Measurements from ENCODE around the gene SOAT2. TPM values are rescaled to one million over a fixed set of nuclear protein-coding genes. Genes with fewer than 3 reads are reported as not detected.

Gene SOAT2
- total and polyA plus RNA-seq, 2 donors (not counting 1 experiment from before 2014, with no cell fraction given) = under 0.01 TPM; not detected in 1

GRCh38 chr12:53061404-53062010, 41.8 kb upstream of the SOAT2 start:
- Histone ChIP-seq H3K27ac (ENCODE audit: insufficient read depth, low read length) (no peak overlapping the region), H3K79me2 (ENCODE audit: control insufficient read depth, insufficient read depth, low read length) (no peaks in the 10 kb centered on the region), H3K4me2 (ENCODE audit: extremely low read depth, insufficient read depth, low read length) (no peak overlapping the region), H4K20me1 (ENCODE audit: control insufficient read depth, extremely low read depth, insufficient read depth, low read length) (no peaks in the 10 kb centered on the region), H3K9me3 (ENCODE audit: control insufficient read depth, insufficient read depth, low read depth, low read length) (no peaks in the 10 kb centered on the region), H3K9ac (ENCODE audit: insufficient read depth, low read length) (no peak overlapping the region), H3K4me1 (ENCODE audit: control insufficient read depth, extremely low read depth, insufficient read depth, low read length) (peaks cover 51% of the 10 kb centered on the region), H3K27me3 (ENCODE audit: control insufficient read depth, insufficient read depth, low read length) (no peaks in the 10 kb centered on the region), H2AFZ (ENCODE audit: low read length) (no peak overlapping the region), H3K4me3 (replicated peaks in 1 of 4; ENCODE audit: control extremely low read depth in 1 of 4, insufficient read depth in 1 of 4, low read depth in 3 of 4, low read length in 4 of 4) (no peak overlapping the region), H3K36me3 (ENCODE audit: control insufficient read depth, insufficient read depth, low read length) (peaks cover 52% of the 10 kb centered on the region)
- no peak for DNase-seq (ENCODE audit: low read depth in 2 of 2)
- no peak for TF ChIP-seq EZH2 (IDR thresholded peaks at IDR 0.05; ENCODE audit: low read length, missing control alignments)
- TF ChIP-seq CTCF (conservative IDR thresholded peaks at IDR 0.05 in 1 of 2, IDR thresholded peaks at IDR 0.05 in 1 of 2; ENCODE audit: low read depth in 1 of 2, low read length in 2 of 2) = no peak

DNA sequence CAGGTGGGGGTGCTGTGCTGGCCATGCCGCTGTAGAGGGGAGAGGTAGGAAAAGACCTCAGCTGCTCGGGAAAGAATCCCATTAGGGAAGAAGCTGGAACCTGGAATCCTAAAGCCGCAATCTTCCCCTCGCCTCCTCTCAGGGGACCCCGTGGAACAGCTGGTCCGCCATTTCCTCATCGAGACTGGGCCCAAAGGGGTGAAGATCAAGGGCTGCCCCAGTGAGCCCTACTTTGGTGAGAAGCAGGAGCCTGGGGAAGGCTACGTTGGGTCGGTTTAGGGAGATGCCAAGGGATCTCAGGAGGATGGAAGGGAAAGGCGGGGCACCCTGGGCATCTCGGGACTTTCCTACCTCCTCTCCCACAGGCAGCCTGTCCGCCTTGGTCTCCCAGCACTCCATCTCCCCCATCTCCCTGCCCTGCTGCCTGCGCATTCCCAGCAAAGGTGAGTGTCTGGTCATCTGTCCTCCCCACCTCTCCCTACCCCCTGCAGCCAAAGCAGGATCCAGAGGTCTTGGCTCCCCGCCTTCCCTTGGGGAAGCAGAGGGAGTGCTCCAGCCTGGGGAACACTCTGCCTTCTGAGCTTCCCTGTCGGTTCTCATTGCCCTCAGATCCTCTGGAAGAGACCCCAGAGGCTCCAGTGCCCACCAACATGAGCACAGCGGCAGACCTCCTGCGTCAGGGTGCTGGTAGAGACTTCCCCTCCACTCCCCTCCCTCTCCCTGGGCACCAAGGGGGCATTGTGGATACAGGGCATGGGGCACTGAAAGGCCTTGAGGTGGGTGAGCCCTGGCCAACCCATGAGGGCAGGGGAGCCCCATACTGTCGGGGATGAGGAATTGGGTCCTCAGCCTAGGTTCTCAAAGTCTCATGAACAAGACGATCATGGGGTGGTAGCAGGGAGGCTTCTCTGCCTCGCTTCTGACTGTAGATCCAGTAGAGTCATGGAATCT, 41.0 kb upstream of the SOAT2 start:
- peaks cover 49% of the 10 kb centered on the region for H3K36me3 ChIP-seq (ENCODE audit: control insufficient read depth, insufficient read depth, low read length)
- TF ChIP-seq CTCF (conservative IDR thresholded peaks at IDR 0.05 in 1 of 2, IDR thresholded peaks at IDR 0.05 in 1 of 2; ENCODE audit: low read depth in 1 of 2, low read length in 2 of 2) (no peak), EZH2 (IDR thresholded peaks at IDR 0.05; ENCODE audit: low read length, missing control alignments) (no peak)
- no peak overlapping the region for H2AFZ ChIP-seq (ENCODE audit: low read length)
- H3K27me3 ChIP-seq (ENCODE audit: control insufficient read depth, insufficient read depth, low read length) = no peaks in the 10 kb centered on the region
- no peak overlapping the region for H3K4me2 ChIP-seq (ENCODE audit: extremely low read depth, insufficient read depth, low read length)
- no peaks in the 10 kb centered on the region for H3K79me2 ChIP-seq (ENCODE audit: control insufficient read depth, insufficient read depth, low read length)
- H3K9ac ChIP-seq (ENCODE audit: insufficient read depth, low read length) = no peak overlapping the region
- DNase-seq (ENCODE audit: low read depth in 2 of 2) = no peak
- peaks cover 56% of the 10 kb centered on the region for H3K4me1 ChIP-seq (ENCODE audit: control insufficient read depth, extremely low read depth, insufficient read depth, low read length)
- H3K27ac ChIP-seq (ENCODE audit: insufficient read depth, low read length) = peak overlapping the region; percentile 24
- H3K9me3 ChIP-seq (ENCODE audit: control insufficient read depth, insufficient read depth, low read depth, low read length) = no peaks in the 10 kb centered on the region
- H4K20me1 ChIP-seq (ENCODE audit: control insufficient read depth, extremely low read depth, insufficient read depth, low read length) = no peaks in the 10 kb centered on the region
- no peak overlapping the region for H3K4me3 ChIP-seq (replicated peaks in 1 of 4; ENCODE audit: control extremely low read depth in 1 of 4, insufficient read depth in 1 of 4, low read depth in 3 of 4, low read length in 4 of 4)

DNA sequence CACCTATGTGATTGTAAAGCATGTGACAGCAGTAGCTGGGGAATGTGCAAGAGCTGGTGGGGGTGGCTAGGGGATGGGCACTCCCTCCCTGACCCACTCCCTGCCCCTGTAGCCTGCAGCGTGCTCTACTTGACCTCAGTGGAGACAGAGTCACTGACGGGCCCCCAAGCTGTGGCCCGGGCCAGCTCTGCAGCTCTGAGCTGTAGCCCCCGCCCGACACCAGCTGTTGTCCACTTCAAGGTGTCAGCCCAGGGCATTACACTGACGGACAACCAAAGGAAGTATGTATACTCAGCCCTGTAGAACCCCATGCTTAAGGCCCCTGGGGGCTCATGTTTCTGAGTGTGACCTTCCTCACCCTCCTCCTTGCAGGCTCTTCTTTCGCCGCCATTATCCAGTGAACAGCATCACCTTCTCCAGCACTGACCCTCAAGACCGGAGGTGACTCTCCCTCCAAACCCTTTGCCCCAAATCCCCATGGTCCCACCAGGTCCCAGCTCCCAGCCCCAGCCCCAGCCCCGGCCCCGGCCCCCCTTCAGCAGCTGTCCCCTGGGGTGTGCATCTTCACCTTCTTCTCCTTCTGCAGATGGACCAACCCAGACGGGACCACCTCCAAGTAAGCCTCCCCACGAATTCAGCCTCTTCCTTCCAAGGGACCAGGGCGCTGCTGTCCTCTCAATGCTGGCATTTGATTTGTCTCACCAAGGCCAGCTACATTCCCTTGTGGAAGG, 40.1 kb upstream of the SOAT2 start:
- no peaks in the 10 kb centered on the region for H3K79me2 ChIP-seq (ENCODE audit: control insufficient read depth, insufficient read depth, low read length)
- H3K27ac ChIP-seq (ENCODE audit: insufficient read depth, low read length) = peak overlapping the region; percentile 58
- no peaks in the 10 kb centered on the region for H3K9me3 ChIP-seq (ENCODE audit: control insufficient read depth, insufficient read depth, low read depth, low read length)
- H3K4me3 ChIP-seq (replicated peaks in 1 of 4; ENCODE audit: control extremely low read depth in 1 of 4, insufficient read depth in 1 of 4, low read depth in 3 of 4, low read length in 4 of 4) = no peak overlapping the region
- no peaks in the 10 kb centered on the region for H3K27me3 ChIP-seq (ENCODE audit: control insufficient read depth, insufficient read depth, low read length)
- no peak overlapping the region for H3K4me2 ChIP-seq (ENCODE audit: extremely low read depth, insufficient read depth, low read length)
- no peaks in the 10 kb centered on the region for H4K20me1 ChIP-seq (ENCODE audit: control insufficient read depth, extremely low read depth, insufficient read depth, low read length)
- TF ChIP-seq EZH2 (IDR thresholded peaks at IDR 0.05; ENCODE audit: low read length, missing control alignments) = no peak
- no peak for TF ChIP-seq CTCF (conservative IDR thresholded peaks at IDR 0.05 in 1 of 2, IDR thresholded peaks at IDR 0.05 in 1 of 2; ENCODE audit: low read depth in 1 of 2, low read length in 2 of 2)
- no peak for DNase-seq (ENCODE audit: low read depth in 2 of 2)
- H2AFZ ChIP-seq (ENCODE audit: low read length) = no peak overlapping the region
- no peak overlapping the region for H3K9ac ChIP-seq (ENCODE audit: insufficient read depth, low read length)
- peaks cover 41% of the 10 kb centered on the region for H3K36me3 ChIP-seq (ENCODE audit: control insufficient read depth, insufficient read depth, low read length)
- H3K4me1 ChIP-seq (ENCODE audit: control insufficient read depth, extremely low read depth, insufficient read depth, low read length) = peaks cover 61% of the 10 kb centered on the region
